Ovary (tissue), 3 donors: ENCODE measurements around the gene SCAMP2.

Experiments used
- EP300 ChIP-seq: sonication (generic); formaldehyde crosslinking; IDR thresholded peaks from one replicate; pipeline ENCODE4 v1.6.1; 2017; ENCODE audit warnings: antibody characterized with exemption
- POLR2A ChIP-seq: fragments of 450-650 bp; IDR thresholded peaks from one replicate; pipeline ENCODE4 v1.6.1; 2017; ENCODE audit warnings: antibody characterized with exemption, mild to moderate bottlenecking, moderate library complexity
- TF ChIP-seq, protein P1 (sequence below), 3 donors: fragments of 450-650 bp in 2 of 3; fragments of 200-600 bp in 1 of 3; IDR thresholded peaks; one replicate each; pipeline versions ENCODE4 v1.5.1 to v1.8.0; 2016 to 2022; ENCODE audit warnings: antibody characterized with exemption in 3 of 3, mild to moderate bottlenecking in 1 of 3
- donor health status: DM: no; HTN: no; CAD: no.

DNA sequence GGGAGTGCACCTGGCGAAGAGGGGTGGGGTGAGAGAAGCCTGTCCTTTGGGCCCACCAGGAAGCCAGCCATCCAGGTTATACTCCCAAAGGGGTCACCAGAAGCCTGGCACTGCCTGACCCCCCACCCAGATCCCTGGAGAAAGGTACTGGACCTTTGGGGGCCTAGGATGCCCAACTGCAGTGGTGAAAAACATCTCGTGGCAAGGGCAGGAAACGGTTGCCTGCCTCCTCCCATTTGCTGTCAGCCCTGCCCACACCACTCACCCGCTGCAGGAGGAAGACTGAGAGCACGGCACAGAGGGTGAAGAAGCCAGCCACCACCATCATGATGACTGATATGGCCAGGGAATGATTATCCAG lies 28.0 kb downstream of the SCAMP2 start:
- TF ChIP-seq, protein P1, sequence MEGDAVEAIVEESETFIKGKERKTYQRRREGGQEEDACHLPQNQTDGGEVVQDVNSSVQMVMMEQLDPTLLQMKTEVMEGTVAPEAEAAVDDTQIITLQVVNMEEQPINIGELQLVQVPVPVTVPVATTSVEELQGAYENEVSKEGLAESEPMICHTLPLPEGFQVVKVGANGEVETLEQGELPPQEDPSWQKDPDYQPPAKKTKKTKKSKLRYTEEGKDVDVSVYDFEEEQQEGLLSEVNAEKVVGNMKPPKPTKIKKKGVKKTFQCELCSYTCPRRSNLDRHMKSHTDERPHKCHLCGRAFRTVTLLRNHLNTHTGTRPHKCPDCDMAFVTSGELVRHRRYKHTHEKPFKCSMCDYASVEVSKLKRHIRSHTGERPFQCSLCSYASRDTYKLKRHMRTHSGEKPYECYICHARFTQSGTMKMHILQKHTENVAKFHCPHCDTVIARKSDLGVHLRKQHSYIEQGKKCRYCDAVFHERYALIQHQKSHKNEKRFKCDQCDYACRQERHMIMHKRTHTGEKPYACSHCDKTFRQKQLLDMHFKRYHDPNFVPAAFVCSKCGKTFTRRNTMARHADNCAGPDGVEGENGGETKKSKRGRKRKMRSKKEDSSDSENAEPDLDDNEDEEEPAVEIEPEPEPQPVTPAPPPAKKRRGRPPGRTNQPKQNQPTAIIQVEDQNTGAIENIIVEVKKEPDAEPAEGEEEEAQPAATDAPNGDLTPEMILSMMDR (IDR thresholded peaks at IDR 0.05) = no peak
- TF ChIP-seq POLR2A (no peak), EP300 (no peak)
